ENCODE results near the gene NKX2-4.
"Not testable (repeated sequence)": the region's sequence is repeated elsewhere in the genome, so short reads cannot be mapped to it uniquely, and the experiment has no call there.

Gene NKX2-4

DNA sequence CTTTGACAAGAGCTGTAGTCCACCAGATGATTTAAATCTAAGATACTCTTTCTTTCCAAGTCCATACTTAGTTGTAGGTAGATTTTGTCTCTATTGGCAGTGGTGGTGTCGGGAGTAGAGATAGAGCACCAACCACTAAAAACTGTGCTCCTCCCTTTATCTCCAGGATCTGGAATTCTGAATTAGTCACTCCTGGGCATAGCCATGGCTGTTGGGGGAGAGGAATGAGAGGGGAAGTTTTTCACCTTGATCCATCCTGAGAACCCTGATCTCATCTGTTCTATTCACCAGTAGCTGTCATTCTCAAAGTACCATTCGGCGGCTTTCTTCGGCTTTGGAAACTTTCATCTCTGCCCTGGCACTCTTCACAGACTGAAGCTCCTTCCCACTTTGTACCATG lies 35.6 kb upstream of the NKX2-4 start:
- H3K4me3 ChIP-seq (ENCODE audit: low read length): no peak overlapping the region
- DNase-seq (ENCODE audit: low read depth): no peak
- TF ChIP-seq, protein P1, sequence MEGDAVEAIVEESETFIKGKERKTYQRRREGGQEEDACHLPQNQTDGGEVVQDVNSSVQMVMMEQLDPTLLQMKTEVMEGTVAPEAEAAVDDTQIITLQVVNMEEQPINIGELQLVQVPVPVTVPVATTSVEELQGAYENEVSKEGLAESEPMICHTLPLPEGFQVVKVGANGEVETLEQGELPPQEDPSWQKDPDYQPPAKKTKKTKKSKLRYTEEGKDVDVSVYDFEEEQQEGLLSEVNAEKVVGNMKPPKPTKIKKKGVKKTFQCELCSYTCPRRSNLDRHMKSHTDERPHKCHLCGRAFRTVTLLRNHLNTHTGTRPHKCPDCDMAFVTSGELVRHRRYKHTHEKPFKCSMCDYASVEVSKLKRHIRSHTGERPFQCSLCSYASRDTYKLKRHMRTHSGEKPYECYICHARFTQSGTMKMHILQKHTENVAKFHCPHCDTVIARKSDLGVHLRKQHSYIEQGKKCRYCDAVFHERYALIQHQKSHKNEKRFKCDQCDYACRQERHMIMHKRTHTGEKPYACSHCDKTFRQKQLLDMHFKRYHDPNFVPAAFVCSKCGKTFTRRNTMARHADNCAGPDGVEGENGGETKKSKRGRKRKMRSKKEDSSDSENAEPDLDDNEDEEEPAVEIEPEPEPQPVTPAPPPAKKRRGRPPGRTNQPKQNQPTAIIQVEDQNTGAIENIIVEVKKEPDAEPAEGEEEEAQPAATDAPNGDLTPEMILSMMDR (IDR thresholded peaks at IDR 0.05; ENCODE audit: insufficient read depth, low read depth, low read length, missing control alignments): no peak

DNA sequence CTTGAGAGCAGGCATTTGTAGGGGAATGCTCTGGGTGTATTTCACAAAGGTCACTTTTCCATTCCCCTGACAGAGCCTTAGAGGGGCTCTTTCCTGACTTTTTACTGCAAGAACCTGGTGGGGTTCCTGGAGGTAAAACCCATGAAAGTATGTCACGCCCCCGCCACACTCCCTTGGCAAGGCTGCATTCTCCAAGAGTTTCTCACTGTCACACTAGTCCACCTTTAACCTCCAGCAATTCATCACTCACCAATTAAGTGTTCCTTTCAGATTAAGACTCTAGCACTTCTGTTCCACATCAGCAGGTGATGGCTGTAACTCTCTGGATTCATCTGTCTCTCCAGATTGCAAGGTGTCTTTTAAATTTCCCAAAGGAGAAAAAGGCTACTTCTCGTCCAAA lies 32.7 kb upstream of the NKX2-4 start:
- TF ChIP-seq, protein P1 (IDR thresholded peaks at IDR 0.05; ENCODE audit: insufficient read depth, low read depth, low read length, missing control alignments): no peak
- no peak for DNase-seq (ENCODE audit: low read depth)
- H3K4me3 ChIP-seq (ENCODE audit: low read length): no peak overlapping the region

DNA sequence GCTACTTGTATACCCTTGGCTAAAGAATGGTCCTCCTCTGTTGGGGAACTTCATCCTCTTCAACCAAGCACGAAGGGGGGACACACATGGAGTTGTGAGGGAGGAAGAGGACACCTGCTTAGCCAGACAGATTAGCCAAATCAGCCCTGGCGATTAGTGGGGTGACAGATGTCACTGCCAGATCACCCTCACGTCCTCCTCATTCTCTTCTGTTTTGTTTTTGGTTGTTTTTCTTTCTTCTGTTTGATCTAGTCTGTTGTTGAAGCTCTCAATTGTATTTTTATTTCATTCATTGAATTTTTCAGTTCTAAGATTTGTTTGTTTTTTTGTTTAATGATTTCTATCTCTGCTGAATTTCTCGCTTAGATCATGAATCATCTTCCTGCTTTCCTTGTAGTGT lies 27.5 kb upstream of the NKX2-4 start:
- TF ChIP-seq, protein P1 (IDR thresholded peaks at IDR 0.05; ENCODE audit: insufficient read depth, low read depth, low read length, missing control alignments): no peak
- no peak for DNase-seq (ENCODE audit: low read depth)

DNA sequence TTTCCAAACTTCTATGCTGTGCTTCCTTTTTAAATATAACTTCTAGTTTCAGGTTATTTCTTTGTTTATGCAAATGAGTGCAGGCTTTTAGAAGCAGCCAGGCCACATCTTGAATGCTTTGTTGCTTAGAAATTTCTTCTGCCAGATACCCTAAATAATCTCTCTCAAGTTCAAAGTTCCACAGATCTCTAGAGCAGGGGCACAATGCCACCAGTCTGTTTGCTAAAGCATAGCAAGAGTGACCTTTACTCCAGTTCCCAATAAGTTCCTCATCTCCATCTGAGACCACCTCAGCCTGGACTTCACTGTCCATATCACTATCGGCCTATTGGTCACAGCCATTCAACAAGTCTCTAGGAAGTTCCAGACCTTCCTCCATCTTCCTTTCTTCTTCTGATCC lies 26.4 kb upstream of the NKX2-4 start:
- not testable (repeated sequence) for H3K4me3 ChIP-seq (ENCODE audit: low read length); DNase-seq (ENCODE audit: low read depth)

More for the DNA sequence above, 27.5 kb upstream of the NKX2-4 start:
- H3K4me3 ChIP-seq (ENCODE audit: low read length): no peak overlapping the region

DNA sequence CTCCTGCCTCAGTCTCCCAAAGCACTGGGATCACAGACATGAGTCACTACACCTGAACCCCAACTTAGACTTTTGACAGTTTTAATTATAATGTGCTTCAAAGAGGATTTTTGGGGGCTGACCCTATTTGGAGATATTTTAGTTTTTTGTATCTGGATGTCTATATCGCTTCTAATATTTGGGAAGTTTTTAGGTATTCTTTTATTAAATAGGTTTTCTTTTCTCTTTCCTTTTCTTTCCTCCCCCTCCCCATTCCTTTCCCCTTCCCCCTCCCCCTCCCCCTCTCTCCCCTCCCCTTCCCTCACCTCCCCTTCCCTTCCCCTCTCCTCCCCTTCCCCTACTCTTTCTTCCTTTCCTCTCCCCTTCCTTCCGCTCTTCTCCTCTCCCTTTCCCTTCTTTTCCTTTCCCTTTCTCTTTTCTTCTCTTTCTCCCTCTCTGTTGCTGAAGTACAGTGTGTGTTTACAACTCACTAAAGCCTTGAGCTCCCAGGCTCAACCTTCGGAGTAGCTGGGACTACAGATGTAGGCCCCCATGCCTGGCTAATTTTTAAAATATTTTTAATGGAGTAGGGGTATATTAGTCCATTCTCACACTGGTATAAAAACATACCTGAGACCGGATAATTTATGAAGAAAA lies 24.4 kb upstream of the NKX2-4 start:
- TF ChIP-seq, protein P1 (IDR thresholded peaks at IDR 0.05; ENCODE audit: insufficient read depth, low read depth, low read length, missing control alignments): no peak
- no peak overlapping the region for H3K4me3 ChIP-seq (ENCODE audit: low read length)
- no peak for DNase-seq (ENCODE audit: low read depth)

DNA sequence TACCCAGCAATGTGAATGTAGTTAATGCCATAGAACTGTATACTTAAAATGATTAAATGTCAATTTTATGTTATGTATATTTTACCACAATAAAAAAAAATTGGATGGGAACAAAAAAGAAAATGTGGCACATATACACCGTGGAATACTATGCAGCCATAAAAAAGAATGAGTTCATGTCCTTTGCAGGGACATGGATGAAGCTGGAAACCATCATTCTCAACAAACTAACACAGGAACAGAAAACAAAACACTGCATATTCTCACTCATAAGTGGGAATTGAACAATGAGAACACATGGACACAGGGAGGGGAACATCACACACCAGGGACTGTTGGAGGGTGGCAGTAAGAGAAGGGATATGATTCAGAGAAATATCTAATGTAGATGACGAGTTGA lies 21.8 kb upstream of the NKX2-4 start:
- not testable (repeated sequence) for DNase-seq (ENCODE audit: low read depth); H3K4me3 ChIP-seq (ENCODE audit: low read length)

DNA sequence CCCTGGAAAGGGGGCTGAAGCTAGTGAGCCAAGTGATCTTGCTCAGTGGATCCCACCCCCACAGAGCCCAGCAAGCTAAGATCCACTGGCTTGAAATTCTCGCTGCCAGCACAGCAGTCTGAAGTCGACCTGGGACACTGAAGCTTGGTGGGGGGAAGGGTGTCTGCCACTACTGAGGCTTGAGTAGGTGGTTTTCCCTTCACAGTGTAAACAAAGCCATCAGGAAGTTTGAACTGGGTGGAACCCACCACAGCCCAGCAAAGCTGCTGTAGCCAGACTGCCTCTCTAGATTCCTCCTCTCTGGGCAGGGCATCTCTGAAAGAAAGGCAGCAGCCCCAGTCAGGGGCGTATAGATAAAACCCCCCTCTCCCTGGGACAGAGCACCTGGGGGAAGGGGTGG lies 16.7 kb upstream of the NKX2-4 start:
- not testable (repeated sequence) for DNase-seq (ENCODE audit: low read depth); H3K4me3 ChIP-seq (ENCODE audit: low read length)

DNA sequence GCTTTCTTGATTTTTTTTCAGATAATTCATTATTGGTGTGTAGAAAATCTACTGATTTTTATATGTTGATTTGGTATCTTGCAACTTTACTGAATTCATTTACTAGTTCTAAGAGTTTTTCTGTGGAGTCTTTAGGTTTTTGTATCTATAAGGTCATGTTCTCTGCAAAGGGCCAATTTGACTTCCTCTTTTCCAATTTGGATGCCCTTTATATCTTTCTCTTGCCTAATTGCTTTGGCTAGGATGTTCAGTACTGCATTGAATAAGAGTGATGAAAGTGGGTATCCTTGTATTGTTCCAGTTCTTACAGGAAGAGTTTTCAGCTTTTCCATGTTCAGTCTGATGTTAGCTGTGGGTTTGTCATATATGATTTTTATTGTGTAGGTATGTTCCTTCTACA lies 14.4 kb upstream of the NKX2-4 start:
- TF ChIP-seq, protein P1 (IDR thresholded peaks at IDR 0.05; ENCODE audit: insufficient read depth, low read depth, low read length, missing control alignments): no peak
- no peak for DNase-seq (ENCODE audit: low read depth)
- H3K4me3 ChIP-seq (ENCODE audit: low read length): no peak overlapping the region

DNA sequence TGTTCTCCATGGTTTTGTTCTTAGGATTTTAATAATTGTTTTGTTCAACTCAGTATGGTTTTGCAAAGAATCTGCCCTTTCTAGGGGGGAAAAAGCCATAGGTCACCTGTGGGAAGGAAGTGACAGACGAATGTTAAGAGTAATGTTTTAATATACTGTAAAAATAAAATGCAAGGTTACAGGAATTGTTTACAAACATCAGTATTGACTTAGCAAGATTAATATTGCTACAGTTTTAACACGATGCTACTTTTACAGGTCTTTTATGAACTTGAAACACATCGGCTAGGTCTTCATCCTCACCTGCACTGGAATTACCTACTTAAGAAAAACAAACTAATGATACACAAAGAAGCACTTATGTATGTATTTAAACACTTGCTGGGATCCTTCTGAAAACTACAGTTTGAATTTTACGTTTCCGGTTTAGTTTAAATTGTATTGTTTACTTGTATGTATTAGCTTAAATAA lies 1.7 kb upstream of the NKX2-4 start:
- TF ChIP-seq, protein P1 (IDR thresholded peaks at IDR 0.05; ENCODE audit: insufficient read depth, low read depth, low read length, missing control alignments): no peak
- DNase-seq (ENCODE audit: low read depth): no peak
- no peak overlapping the region for H3K4me3 ChIP-seq (ENCODE audit: low read length)

All from epithelial cell of esophagus (primary cell).